SIG-M5 treated with dmso at 0.1 percent for 504 hours (cell line): ENCODE results near the gene ERICH6.
"Not testable (repeated sequence)": the region's sequence is repeated elsewhere in the genome, so short reads cannot be mapped to it uniquely, and the experiment has no call there.

Experiments
- DNase-seq: peaks from one replicate; lab custom pipeline; 2025; ENCODE audit not compliant: unreplicated experiment; lab: John Stamatoyannopoulos, UW

ERICH6 gene

GRCh38 chr3:150682824-150683223 is 20.9 kb downstream of the ERICH6 start:
- DNase-seq, result no peak

GRCh38 chr3:150682279-150682678 is 21.4 kb downstream of the ERICH6 start:
- no peak for DNase-seq

DNA sequence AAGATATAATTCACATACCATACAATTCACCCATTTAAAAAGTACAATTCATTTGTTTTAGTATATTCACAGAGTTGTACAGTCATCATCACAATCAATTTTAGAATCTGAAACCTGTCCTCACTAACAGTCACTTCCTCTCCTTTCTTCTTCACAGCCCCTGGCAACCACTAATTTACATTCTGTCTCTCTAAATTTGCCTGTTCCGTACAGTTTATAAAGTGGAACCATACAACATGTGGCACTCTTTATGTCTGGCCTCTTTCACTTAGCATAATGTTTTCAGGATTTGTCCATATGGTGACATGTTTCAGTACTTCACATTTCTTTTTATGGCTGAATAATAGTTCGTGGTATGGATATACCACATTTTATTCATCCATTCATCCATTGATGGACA is 22.7 kb downstream of the ERICH6 start:
- DNase-seq, result no peak

DNA sequence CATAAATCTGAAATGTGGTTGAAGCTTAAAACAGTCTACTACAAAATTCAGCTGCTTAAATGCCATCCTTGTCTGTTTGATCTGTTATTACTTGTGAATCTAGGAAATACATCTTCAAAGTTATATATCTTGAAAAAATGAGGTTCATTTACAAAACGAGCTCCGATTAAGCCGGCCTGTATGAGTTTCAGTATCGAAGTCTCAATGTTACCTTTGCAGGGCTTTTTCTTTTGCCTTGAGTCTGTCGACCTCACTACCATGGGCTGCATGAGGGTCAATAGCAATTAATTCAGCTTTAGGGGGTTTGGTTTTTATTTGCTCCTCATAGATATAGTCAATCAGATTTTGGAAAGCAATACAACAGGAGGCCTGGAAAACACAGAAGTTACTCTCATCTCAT is 23.2 kb downstream of the ERICH6 start:
- DNase-seq, result no peak

DNA sequence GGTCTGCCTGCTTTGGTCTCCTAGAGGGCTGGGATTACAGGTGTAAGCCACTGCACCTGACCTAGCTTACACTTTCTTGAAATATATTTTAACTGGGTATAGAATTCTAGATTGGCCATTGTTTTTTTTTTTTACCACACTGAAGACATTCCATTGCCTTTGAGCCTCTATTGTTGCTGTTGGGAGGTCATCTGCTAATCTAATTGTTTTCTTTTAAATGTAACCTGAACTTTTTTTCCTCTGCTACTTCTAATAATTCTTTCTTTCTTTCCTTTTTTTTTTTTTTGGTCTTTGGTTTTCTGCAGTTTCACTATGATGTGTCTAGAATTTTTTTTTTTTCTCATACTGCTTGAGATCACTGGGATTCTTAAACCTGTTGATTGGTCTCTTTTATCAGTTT is 28.1 kb downstream of the ERICH6 start:
- no peak for DNase-seq

DNA sequence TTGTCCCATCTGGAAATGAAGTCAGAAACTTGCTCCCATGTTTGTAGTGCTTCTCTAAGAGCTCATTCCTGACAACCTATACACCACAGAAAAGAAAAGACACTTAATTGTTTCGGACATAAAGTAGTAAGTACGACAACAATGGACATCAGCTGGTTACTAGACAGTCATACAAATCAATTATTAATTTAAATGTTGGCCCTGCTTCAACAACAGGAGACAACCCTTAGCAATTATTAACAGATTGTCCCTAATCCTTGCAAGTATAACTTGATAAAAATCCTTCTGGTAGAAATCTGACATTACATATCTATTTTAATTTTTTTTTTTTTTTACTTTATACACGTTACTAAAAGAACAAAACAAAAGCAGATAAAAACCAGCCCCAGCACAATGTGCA is 29.8 kb downstream of the ERICH6 start:
- no peak for DNase-seq

DNA sequence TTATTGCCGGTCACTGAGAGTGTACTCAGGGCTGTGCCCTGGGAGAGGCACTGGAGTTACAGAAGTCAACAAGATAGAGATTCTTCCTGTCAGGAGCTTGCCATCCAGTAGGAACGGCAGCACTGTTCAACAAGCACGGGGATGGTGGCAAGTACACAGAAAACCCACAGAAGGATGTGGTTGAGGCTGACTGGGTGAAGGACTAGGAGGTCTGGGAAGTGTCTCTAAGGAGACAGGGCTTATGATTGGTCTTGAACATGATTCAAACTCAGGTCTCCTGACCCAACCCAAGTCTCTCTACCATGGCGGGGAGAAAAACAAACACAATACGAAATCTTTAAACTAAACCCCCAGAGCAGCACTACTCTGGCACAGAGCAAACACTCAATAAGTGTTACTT is 37.6 kb downstream of the ERICH6 start:
- no peak for DNase-seq

DNA sequence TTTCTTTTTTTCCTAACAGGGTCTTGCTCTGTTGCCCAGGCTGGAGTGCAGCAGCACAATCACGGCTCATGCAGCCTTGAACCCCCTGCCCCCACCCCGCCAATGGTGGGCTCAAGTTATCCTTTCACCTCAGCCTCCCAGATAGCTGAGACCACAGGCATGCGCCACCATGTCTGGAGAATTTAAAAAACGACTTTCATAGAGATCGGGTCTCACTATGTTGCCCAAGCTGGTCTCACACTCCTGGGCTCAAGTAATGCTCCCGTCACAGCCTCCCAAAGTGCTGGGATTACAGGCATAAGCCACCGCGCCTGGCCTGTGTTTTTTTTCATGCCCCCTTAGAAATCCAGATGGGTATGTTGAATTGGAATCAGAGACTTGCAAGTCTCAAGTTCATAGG is 40.3 kb downstream of the ERICH6 start:
- DNase-seq, result no peak

GRCh38 chr3:150662410-150663200 is 41.1 kb downstream of the ERICH6 start:
- no peak for DNase-seq

GRCh38 chr3:150656316-150656715 is 47.4 kb downstream of the ERICH6 start:
- no peak for DNase-seq

GRCh38 chr3:150653110-150653561 is 50.6 kb downstream of the ERICH6 start:
- no peak for DNase-seq

- no peak for DNase-seq
Observed at GRCh38 chr3:150640256-150640655, 63.5 kb downstream of the ERICH6 start.

DNA sequence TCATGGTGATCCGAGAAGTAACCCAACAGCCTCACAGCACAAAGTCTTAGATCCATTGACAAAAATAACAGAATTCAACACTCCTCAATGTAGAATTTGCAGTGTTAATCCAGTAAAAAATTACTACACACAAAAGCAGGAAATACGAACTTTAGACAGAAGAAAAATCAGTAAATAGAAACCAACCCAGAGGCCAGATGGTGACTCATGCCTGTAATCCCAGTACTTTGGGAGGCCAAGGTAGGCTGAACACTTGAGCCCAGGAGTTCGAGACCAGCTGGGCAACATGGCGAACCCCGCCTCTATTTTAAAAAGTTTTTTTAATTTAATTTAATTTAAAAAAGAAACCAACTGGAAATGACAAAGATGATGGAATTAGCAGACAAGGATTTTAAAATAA is 64.5 kb downstream of the ERICH6 start:
- DNase-seq, result no peak

- DNase-seq, result no peak
Observed at GRCh38 chr3:150636258-150636657, 67.5 kb downstream of the ERICH6 start.

GRCh38 chr3:150635526-150635925 is 68.2 kb downstream of the ERICH6 start:
- peak; percentile 42 for DNase-seq

- no peak for DNase-seq
Observed at GRCh38 chr3:150635076-150635475, 68.6 kb downstream of the ERICH6 start.

GRCh38 chr3:150631515-150632221 is 72.1 kb downstream of the ERICH6 start:
- DNase-seq, result no peak

DNA sequence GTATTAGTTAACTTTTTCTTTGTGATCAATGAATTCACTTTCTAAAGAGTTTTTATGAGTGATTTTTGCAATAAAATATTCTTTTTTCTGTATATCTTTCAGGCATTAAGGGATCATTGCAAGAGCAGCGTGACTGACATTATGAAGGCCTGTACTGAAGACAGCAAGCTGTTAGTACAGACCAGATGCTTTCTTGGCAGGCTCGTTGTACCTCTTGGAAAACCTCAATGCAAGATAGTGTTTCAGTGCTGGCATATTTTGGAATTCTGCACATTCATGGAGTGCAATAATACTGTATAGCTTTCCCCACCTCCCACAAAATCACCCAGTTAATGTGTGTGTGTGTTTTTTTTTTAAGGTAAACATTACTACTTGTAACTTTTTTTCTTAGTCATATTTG is 76.2 kb downstream of the ERICH6 start:
- no peak for DNase-seq

- no peak for DNase-seq
Observed at GRCh38 chr3:150626148-150626930, 77.4 kb downstream of the ERICH6 start.

DNA sequence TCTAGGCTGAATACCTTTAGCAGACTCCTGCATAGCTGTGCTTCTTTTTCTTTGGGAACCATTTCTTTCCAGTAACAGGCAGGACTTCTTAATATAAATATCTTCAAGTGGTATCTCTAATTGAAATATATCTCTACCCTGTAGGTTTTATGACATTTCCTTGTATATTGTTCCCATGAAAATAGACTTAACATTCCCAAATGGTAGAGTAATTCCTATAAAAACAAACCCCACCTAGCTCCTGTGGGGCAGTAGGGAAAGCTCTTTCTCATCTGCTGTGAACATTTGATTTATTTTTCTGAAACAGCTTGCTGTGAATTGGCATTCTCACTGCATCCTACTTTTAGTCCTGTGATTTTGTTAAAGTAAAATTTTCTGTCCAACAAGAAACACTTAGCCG is 79.8 kb downstream of the ERICH6 start:
- DNase-seq, result no peak

- not testable (repeated sequence) for DNase-seq
Observed at GRCh38 chr3:150622955-150623354, 80.8 kb downstream of the ERICH6 start.
